Erythroblast (primary cell): ENCODE data around the gene SVBP.

Experiments
- DNase-seq, 2 experiments: peaks; one replicate each; lab custom pipeline; 2025; lab: John Stamatoyannopoulos, UW
- GATA1 ChIP-seq: IDR thresholded peaks from 2 replicates; pipeline ENCODE4 v1.6.1; 2011; ENCODE audit warnings: low read depth, mild to moderate bottlenecking, control low read depth, low read length, moderate library complexity
- POLR2A ChIP-seq: IDR thresholded peaks from 2 replicates; pipeline ENCODE4 v1.6.1; 2011; ENCODE audit warnings: mild to moderate bottlenecking, low read length

Gene SVBP

DNA sequence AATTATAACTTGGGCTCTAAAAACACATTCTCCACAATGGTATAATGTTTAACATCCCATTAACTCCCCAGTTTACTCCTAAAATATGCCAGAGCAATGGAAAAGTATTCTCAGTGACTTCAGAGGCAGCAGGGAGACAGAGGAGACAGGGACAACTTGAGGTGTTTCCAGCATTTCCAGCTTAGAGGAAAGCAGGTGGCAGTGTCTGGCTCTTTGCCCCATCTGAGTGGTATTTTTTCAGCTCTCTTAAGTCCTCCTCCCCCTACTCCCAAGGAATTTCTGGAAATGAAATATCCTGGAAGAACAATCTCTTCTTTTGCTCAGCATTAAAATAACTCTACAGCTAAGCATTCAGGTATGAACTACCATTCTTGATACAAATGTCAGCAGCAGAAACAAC is 11.0 kb downstream of the SVBP start:
- TF ChIP-seq POLR2A (no peak), GATA1 (no peak)
- DNase-seq: no peak

DNA sequence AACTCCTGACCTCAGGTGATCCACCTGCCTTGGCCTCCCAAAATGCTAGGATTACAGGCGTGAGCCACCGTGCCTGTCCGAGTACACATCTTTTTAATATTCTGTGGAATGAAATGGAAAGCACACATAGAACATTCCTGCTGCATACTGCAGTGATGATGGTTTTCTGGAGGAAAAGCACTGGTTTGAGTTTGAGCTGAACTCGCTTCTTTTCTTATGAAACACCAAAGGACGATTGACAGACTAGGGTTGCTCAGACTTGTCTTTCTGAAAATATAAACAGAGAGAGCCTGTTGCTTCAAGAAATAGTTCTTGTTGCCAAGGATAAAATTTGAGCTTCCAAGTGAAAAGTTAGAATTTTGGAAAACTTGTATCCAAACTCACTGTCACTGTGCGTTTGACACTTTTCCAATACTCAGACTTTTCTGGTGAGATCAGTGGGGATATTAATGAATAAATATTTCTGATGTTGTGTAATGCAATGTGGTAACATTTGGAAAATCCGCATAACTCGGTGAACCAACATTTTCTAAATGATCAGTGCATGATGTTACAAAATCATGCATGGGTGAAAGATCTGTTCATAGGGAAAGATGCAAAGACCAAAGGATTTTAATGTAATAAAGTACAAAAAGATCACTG is 15.2 kb downstream of the SVBP start:
- no peak for DNase-seq
- TF ChIP-seq POLR2A (no peak), GATA1 (no peak)

DNA sequence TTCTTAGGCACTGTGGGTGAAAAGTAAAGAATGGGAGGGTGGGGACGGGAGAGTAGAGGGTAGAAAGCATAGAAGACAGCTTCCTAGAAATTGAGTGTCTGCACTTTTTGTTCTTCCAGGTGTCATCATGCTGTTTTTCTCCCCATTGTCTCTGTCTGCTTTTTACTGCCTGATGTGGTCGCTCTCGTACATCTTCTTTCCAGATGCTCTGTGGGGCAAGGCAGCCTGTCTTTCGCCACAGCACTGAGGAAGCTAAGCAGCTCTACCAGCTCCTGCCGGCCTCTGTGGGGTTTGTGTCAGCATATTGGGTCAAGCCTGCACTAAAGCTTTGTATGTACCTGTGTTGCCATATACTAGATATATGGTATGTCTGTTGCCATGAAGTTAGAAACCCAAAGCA is 19.2 kb downstream of the SVBP start:
- DNase-seq: no peak
- TF ChIP-seq POLR2A (no peak), GATA1 (no peak)

DNA sequence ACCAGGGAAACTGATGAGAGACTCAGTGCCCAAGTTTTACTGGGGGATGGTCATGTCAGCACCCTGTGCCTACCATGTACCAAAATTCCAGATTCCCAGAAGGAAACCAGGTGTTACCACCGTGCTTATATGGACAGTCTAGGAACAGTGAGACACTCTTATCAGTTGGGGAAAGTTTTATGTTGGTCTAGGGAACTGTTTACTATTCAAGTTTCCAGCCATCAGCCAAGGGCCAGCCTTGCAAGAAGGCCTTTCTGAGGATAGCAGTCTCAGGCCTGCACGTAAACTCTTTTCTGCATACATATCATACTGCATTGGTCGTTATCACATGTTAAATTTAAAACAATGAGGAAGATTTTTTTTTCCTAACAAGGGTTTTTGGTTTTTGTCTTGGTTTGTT is 19.8 kb downstream of the SVBP start:
- DNase-seq: no peak
- no peak for TF ChIP-seq POLR2A
- TF ChIP-seq GATA1: no peak

DNA sequence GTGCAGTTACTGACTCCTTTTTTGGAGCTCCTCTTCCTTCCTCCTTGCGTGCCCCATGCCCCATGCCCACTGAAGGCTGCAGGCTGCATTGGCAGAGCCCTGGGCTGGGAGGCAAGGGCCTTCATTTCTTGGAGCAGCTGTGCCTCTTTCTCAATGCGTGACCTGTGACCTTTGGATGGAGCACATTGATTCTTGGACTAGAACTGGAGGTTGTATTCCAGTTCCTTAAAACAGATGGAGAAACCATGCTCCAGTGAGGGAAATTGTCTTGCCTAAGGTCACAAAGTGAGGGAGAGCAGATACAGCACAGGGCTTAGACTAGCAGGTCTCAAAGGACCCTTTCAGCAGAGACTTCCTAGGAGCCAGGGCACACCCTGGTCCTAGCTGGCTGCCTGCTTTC is 23.4 kb downstream of the SVBP start:
- no peak for DNase-seq

DNA sequence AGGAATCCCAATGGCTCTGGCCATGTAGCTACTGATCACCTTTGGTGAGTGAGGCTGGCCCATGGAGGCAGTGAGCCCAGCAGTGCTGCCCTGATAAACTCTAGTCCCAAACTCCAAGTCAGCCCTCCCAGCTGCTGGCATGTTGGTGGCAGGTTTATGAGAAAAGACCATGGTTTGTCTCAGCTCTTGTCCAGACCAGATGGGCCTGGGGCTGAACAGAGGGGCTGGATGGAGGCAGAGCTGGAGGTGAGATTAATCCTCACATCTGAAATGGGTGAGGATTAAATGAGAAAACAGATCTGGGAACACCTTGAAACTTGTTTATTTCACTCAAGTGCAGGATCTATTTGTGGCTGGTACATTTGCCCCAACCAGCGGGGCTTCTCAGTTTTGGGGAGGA is 29.2 kb downstream of the SVBP start:
- TF ChIP-seq POLR2A: no peak
- no peak for TF ChIP-seq GATA1
- no peak for DNase-seq

More for the DNA sequence above, 23.4 kb downstream of the SVBP start:
- TF ChIP-seq POLR2A (no peak), GATA1 (no peak)

DNA sequence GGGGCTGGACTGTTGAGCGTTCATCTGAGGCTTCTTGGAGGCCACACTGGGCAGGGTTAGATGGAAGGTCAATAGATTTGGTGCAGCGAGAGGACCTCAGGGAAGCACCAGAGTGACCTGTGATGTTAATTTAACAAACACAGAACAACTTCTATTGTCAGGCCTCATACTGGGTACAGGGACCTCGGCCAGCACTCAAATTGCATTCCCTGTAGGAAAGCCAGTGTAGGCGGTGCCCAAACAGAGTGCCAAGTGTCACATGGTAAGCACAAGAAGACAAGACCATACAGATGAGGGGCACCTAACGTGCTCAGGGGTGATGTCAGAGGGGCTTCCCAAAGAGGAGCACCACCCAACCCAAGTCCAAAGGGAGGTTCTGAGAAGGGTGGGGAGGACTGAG is 31.1 kb downstream of the SVBP start:
- no peak for DNase-seq
- no peak for TF ChIP-seq POLR2A
- TF ChIP-seq GATA1: no peak

DNA sequence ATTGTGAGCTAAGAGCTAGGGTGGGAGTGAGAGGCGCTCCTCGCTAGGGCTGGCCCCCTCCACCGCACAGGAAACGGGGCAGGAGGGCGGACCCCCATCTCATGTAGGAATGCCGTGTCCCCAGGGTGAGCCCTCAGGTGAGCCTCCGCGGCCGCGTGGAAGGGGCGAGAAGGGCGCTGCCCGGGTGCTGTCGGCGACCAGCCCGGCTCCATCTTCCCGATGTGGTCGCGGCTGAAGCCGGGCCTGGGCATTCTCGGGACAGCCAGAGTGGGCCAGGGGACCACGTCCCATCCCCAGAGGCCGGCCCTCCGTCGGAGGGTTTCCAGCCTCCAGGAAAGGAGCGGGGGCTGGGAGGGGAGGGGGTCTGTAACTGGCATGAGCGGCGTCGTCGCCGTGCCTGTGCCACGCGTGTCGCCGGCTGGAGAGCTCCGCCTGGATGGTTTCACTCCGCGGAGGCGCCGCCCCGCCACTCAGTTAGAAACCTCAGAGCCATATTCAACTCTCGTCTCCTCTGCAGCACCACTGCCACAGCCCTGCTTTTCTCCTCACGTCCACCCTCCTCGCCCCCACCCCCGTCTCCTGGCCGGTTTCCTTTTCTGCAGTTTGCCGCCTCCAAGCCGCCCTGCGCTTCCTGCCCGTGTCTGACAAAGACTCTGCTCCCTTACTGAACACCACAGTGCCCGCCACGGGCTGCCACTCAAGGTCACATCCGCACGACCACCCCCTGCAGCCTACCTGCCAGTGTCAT is 32.1 kb downstream of the SVBP start, which contains the start of gene TMEM269:
Gene TMEM269, plus strand, starts transcription at position 46 of the 748 bp plus-strand sequence. CDS start 4,903 bp downstream, outside the sequence.
- TF ChIP-seq GATA1 (no peak), POLR2A (no peak)
- DNase-seq: peak in 1 of 2 experiments; percentile 20

DNA sequence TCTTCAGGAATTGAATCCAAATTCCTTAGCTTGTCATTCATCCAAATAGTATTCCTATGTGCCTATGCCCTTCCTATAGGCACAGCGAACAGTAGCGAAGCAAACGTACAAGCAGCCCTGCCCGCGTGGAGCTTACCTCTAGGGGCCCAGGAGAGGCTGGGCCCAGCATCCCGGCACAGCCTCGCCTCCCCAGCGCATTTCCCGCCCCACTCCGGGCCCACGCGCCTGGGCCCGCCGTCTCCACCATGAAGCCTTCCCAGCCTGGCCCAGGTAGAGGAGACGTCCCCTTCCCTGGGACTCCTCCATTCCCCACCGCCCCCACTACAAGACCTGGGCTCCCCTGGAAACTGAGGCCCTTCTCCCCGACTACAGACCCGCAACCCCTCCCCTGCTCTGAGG is 32.7 kb downstream of the SVBP start:
- no peak for TF ChIP-seq GATA1
- no peak for TF ChIP-seq POLR2A
- no peak for DNase-seq

DNA sequence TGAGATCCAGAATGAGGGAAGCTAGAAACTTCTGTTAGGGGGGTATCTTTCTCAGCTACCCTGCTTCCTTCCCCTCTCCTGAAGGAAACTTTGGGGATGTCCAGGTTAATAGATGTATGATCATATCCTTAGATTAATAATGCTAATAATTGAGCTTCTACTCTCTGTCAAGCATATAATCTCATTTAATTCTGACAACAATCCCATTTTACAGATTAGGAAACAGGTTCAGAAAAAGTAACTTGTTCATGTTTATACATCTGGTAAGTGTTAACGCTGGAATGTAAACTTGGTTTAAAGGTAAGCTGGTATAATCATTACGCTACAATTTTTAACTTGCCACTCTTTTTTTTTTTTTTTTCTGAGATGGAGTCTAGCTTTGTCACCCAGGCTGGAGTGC is 34.1 kb downstream of the SVBP start:
- TF ChIP-seq POLR2A (no peak), GATA1 (no peak)
- DNase-seq: no peak

DNA sequence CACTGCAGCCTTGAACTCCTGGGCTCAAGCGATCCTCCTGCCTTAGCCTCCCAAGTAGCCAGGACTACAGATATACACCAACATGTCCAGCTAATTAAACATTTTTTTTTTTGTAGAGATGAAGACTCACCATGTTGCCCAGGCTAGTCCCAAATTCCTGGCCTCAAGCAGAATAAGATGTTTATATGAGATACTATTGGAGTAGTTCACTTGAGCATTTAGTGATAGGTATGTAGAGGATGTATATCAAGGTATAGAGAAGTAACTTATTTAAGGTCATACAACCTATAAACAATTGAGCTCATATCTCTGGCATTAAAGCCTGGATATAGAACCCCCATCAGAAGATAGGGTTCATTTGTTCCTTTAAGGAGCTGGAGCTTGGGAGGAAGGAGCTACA is 37.0 kb downstream of the SVBP start:
- DNase-seq: no peak
- TF ChIP-seq GATA1: no peak
- no peak for TF ChIP-seq POLR2A

DNA sequence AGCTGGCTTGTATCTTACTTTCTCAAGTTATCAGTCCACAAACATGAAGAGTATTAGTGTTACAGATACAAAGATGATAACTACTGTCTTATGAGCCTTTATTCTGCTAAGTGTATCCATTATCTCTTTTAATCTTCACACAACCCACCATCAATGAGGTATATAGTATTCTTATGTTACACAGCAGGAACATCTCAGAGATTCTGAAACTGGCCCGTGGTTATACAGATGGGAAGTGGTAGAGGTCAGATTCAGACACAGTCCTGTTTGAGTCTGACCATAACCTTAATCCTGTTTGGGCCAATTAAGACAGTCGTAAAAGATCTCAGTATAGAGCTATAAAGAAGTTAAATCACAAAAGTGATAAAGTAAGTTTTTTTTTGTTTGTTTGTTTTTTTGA is 37.5 kb downstream of the SVBP start:
- DNase-seq: no peak
- TF ChIP-seq POLR2A (no peak), GATA1 (no peak)

DNA sequence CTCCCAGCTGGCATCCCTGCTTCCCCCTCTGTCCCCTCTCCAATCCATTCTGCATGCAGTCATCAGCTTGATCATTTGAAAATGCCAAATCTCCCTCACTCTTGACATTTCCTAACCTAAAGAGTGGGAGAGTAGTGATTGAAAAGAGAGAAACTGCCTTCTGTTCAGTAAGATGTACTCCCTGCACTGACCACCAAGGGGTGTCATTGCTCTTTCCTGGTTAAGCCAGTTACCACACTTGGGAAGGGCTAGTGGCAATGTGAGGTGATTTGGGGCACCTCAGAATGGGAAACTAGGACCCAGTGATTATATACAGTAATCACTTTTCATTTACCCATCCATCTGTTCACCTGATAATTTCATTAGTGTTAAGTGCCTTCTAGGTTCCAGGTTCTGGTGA is 39.3 kb downstream of the SVBP start:
- peak; percentile 68 to 84 for DNase-seq
- TF ChIP-seq POLR2A: no peak
- no peak for TF ChIP-seq GATA1

DNA sequence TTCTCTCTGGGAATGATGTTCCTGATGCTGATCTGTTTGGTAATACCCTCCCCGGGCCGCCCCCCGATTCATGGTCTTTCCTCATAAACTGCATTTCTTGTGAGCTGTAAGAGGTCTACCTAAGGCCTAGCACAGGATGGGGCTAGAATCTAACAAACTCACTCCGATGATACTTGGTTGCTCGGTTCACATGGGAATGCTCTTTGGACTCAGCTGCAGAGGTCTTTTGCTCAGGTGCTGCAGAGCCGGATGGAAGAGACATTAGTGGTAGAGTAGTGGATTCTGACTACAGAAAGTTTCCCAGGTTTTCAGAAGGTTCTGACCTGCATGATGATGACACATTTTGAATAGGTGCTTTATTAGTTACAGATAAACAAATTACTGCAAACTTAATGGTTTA is 40.7 kb downstream of the SVBP start:
- TF ChIP-seq GATA1 (no peak), POLR2A (no peak)
- DNase-seq: no peak

DNA sequence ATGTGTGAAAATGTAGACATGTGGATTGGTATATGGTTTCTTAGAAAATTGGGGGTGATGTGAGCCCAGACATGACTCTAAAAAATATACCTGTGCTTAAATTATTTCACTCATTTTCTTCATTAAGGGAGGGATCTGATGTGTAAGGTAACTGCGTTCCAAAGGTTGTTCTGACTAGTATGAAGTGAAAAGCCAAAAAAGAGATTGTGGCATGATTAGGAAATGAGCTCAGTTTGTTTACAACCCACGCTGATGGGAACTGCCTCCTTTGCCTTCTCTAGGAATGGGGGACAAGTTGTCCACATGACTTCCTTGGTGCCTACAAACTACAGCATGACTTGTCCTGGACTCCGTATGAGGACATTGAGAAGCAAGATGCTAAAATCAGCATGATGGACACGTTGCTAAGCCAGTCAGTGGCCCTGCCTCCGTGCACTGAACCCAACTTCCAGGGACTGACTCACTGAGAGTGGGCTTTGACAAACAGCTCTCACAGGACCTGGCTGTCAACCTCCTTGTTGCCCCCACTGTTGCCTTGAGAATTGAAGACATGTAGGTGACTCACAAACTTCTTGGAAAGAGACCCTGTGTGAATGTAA is 42.2 kb downstream of the SVBP start:
- no peak for TF ChIP-seq POLR2A
- no peak for TF ChIP-seq GATA1
- DNase-seq: no peak
